ENCODE results near the gene HOXD9.

The HOXD9 gene

GRCh38 chr2:176157499-176158185 lies 35.1 kb downstream of the HOXD9 start:
- DNase-seq, result no peak

- DNase-seq, result no peak
Measured at GRCh38 chr2:176158186-176158591, 35.7 kb downstream of the HOXD9 start.

- DNase-seq, result no peak
Measured at GRCh38 chr2:176158855-176159662, 36.5 kb downstream of the HOXD9 start.

- no peak for DNase-seq
Measured at GRCh38 chr2:176159663-176160250, 37.2 kb downstream of the HOXD9 start.

GRCh38 chr2:176160251-176160985 lies 37.9 kb downstream of the HOXD9 start:
- no peak for DNase-seq

DNA sequence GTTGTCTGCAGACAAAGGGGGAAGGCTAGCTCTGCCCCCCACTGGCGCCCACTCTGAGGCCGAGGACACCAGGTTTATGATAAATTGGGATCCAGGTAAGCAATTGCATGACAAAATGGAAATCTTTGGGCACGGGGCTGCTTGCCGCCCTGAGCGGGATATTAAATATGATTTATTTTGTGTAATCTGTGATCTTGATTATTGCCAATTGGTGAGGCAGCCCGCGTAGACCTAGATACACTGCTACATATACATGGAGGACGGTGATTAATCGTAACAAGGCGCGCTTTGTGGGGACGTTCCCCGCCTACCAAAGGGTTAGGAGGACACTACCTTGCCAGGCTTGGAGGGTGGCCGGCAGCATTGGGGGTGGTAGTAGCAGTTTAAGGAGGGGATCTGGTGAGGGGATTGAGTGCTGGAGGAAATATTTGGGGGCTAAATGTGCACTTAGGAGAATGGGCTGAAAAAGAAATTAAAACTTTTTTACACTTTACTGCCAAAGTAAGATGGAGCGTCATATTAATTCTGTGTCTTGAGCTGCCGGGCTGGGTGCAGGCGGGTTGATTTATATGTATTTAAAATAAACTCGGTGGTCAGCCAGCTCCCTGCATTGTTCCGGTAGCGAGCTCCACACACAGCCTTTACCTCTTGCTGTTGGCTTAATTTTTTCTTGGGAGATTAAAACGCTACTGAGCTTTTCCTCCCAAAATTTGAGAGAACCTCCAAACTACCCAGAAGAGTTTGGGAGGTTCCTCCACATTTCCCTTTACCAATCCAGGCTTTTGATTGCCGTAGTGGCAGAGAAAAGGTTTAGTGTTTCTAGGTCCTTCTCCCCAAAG lies 38.7 kb downstream of the HOXD9 start:
- no peak for DNase-seq

GRCh38 chr2:176161825-176162626 lies 39.5 kb downstream of the HOXD9 start:
- DNase-seq, result no peak

- DNase-seq, result no peak
Measured at GRCh38 chr2:176162911-176163671, 40.6 kb downstream of the HOXD9 start.

DNA sequence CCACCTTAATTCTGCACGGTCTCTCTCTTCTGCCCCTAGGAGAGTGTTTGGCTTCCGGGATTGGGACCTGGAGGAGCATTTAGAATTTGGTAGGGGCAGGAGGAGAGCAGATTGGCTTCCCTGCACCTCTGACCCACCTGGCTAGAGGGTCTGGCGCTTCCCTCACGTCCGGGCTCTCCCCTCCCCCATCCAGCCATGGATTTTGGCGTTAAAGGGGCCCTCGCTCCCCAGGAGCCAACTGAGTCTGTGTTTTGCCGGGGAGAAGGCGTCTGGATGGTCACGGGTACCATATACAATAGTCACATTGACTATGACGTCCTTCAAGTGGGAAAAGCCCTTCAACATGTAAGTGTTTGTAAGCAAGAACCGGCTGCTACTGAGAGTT lies 41.1 kb downstream of the HOXD9 start:
- DNase-seq, result no peak

DNA sequence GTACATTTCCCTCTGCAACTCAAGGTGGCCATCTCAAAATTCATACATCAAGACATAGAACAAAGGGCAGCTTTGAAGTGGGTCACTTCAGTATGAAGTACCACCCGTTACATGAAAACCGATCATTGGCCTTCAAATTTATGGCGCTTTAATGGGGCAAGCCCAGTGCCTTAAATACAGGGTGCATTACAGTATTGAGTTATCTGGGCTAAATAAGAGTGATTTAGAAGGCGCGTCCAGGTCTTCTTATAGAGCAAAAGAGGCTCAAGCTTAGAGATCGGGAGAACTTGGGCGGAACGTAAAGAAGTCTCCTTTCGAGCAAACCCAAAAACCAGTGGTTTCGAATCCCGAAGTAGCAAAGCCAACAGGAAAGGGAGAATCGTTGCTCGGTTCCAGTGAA lies 41.7 kb downstream of the HOXD9 start:
- DNase-seq, result no peak

DNA sequence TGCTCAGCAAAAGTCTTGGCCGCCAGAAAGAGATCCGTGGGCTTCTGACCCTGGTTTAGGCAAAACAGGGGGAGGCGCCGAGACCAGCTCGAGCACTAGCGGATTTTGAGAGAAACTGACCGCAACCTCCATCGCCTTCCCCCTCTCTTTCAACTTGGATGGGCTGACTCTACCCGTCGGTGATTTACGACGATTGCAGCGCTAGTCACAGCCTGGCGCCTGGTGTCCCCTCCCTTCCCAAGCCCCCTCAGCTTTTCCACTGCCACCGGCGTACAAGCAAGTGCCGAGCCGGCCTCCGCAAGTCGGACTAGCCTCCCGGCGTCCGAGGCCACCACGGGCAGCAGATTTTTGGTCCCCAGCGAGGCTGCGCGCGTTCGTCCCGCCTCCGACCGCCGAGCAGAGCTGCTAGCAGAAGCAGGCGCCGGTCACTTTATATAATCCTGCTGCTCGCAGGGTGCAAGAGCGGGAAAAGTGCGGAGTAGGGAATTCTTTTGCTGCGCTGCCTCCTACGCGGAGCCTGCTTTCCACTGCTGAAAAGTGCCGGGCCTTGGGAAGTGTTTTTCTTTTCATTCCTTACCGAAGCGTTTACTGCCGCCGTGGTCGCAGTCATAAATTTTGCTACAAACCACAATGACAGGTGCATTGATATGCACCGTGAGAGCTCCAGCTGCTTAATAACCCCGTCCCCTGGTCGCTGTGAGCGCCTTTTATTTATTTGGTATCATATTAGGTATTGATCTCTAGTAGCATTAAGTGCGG lies 42.3 kb downstream of the HOXD9 start:
- no peak for DNase-seq

DNA sequence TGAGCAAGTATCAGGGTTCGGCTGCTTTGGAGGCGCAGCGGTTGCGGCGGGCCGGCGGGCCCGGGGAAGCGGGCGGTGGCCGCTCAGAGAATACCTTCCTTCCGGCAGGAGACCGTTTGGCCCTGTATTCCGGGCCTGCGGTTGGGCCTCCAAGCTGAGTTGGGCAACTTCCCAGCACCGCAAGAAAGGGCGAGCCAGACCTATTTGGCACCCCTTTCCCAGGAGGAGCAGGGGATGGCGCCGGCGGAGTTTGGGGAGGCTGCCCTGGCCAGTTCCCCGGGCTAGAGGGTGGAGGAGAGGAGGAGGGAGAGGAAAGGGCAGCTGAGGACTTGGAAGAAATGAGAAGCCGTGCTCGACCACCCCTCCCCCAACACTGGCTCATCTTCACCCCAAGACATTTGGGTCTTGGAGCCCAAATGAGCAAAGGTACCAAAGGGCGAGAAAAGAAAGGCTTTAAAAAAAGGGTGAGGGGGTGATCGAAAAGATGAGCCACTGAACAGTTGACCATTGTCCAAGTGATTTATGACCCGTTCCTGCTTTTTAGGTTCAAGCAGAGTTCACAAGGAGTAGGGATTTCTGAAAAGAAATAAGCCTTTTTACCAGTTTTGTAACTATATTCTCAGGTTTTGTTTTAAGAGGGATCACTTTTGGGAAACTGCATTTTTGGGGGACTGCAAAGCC lies 43.0 kb downstream of the HOXD9 start:
- no peak for DNase-seq

- DNase-seq, result no peak
Measured at GRCh38 chr2:176166272-176166671, 43.8 kb downstream of the HOXD9 start.

DNA sequence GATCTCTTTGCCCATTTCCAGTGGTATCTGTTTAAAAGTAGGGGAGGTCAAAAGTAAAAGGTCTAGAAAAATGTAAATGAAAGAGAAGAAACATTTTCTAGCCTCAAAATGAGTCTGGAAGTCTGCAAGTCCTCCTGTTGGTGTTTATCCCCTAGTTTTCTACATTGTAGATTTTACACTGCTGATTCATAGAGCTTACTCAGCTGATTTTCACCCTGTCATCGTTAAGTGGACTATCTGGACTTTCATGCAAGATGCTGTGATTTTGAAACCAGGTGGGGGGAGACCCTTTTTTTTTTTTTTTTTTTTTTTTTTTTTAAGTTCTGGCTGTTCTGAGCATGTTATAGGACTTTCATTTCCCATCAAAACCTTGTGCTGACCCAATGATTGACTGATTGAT lies 44.9 kb downstream of the HOXD9 start:
- no peak for DNase-seq

GRCh38 chr2:176169181-176169580 lies 46.7 kb downstream of the HOXD9 start:
- no peak for DNase-seq

DNA sequence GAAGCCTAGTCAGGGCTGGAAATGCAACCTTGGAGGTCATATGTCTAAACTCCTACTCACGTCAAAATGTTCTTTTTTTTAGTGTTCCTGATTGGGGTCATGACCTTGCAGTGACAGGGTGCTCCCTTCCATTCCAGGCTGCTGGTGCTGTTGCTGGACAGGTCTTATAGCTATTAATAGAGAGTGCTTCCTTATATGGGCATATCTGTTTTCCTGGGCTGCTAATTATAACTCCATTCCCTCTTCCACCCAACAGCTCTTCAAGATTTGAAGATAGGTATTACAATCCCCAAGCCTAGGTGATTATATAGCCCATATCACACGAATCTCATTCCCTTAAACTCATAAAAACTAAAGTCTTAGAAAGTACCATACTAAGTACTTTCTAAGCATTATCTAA lies 47.2 kb downstream of the HOXD9 start:
- no peak for DNase-seq

- DNase-seq, result no peak
Measured at GRCh38 chr2:176170602-176171305, 48.2 kb downstream of the HOXD9 start.

DNA sequence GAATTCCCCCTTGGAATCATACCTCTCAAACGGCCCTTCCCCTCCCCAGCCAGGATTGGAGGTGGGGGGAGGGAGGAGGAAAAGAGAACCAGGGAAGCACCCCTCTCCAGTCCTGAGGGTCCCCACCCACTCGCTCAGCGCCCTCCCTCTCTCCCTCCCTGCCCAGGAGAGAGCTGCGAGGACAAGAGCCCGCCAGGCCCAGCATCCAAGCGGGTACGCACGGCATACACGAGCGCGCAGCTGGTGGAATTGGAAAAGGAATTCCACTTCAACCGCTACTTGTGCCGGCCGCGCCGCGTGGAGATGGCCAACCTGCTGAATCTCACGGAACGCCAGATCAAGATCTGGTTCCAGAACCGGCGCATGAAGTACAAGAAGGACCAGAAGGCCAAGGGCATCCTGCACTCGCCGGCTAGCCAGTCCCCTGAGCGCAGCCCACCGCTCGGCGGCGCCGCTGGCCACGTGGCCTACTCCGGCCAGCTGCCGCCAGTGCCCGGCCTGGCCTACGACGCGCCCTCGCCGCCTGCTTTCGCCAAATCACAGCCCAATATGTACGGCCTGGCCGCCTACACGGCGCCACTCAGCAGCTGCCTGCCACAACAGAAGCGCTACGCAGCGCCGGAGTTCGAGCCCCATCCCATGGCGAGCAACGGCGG lies 49.0 kb downstream of the HOXD9 start:
- DNase-seq, result no peak

All from RPMI8226 (cell line).